GM19455 (cell line): Measurements from ENCODE around the gene YLPM1.

Experiments used
- ATAC-seq: cut with Tn5 transposase; IDR thresholded peaks from one replicate; pipeline ENCODE4 v1.9.1; 2021; ENCODE audit not compliant: unreplicated experiment

The YLPM1 gene

DNA sequence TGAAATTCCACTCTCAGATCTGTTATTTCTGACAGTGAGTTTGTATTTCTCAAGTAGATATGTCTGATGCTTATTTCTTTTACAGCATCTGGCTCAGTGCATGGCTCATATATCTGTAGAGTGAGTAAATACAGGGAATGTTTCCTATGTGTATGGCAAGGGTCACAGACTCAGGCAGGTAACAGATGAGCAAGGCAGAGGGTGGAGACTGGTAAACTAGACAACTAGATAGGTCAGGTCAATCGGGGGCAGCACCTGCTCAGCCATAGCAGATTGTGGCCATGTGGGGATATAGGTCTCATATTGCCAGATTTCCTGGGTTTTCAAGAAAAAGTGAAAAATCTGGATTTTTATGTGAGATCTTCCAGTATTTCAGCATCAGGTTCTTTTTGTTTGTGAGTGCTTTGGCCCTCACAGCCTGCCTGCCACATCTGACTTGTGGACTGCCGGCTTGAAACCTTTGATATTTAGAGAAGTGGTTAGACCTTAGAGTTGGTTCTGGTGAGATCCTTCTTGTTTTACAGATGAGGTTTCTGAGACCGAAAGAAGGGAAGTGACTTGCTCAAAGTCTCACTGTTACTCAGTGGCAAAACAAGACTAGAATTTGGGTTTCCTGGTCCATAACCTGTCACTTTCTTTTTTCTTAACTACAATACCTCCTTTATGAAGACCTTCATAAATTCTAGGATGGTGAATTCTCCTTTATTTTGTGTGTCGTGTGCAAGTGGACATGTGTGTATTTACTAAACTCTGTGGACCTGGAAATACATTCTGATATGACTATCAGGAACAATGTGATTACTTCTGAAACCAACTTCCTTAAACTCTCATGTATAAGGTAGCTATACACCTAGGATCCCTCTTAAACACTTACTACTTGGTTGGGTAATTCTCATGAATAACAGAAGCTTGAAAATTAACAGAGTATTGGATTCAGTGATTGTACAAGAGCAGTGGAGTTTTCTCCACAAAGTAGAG, 78.4 kb downstream of the YLPM1 start:
- ATAC-seq = no peak

DNA sequence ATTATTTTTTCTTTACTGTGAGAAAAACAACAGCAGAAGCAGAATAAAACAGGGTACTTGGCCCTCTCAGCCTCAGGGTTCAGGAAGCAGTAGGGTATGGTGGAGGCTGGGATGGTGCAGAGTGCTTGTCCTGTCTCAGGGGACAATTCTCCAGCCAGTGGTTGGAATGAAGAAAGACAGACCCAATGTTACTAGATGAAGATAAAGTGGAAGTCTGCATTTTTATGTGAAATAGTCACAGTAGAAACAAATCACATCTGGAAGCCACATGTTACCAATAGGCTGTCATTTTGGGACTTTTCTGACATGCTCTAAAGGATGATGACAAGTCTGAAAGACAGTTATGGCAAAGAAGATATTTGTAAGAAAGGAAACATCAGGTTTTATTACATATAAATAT, 80.5 kb downstream of the YLPM1 start:
- no peak for ATAC-seq

DNA sequence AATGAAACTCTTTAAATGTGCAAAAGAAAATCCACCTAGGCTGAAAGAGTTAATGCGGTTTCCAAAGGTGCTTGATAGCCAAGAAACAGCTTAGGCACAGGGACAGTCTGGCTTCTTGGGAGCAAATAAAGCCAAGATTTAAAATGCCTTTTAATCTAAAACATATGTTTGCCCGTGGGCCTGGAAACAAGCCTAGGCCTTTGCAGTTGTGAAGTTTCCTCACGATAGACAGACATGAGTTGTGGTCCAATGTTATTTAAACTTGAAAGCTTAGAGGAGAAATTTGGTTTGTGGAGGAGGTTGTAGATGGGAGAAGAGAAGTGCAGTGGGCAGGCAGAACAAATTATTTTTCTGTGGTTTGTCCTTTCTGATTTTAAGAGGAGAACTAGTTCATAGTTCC, 83.1 kb downstream of the YLPM1 start:
- ATAC-seq = no peak

DNA sequence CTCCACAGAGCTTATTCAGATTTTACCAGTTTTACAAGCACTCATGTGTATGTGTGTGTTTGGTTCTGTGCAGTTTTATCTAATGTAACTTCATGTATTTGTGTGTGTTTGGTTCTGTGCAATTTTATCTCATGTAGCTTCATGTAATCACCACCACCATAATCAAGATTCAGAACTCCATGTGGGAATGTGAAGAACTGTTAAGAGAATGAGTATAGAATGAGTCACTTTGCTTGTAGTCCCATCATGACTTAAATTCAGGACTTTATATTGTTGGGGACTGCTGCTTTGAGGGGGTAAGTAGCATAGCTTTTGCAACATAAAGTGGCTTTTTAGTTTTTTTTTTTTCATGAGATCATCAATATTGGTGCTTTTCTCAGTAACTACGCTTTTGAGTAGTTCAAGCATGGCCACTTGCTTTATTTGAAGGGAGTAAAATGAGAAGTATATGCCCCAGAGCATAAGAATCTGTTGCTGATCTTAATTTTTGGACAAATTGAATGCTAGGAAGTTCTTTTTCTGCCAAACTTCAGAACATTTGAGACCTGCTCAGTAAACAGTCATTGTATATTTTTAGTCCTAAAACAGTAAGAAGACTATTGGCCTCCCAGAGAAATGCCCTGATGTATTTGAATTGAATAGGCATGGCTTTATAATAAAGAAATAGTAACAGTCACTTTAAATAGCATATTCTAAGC, 84.0 kb downstream of the YLPM1 start:
- ATAC-seq = no peak

DNA sequence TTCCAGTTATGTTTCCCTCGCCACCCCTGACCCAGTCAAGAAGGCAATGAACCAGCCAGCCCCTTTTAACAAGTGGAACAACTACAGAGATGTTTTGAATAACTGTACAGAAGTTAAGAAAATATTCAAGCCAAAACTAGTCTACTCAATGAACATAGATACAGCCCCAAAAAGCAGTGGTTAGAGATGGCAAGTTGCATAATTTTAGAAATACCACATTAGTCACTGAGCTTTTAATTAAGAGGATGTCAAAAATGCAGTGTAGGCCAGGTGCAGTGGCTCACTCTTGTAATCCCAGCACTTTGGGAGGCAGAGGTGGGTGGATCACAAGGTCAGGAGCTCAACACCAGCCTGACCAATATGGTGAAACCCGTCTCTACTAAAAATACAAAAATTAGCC, 85.7 kb downstream of the YLPM1 start:
- no peak for ATAC-seq

DNA sequence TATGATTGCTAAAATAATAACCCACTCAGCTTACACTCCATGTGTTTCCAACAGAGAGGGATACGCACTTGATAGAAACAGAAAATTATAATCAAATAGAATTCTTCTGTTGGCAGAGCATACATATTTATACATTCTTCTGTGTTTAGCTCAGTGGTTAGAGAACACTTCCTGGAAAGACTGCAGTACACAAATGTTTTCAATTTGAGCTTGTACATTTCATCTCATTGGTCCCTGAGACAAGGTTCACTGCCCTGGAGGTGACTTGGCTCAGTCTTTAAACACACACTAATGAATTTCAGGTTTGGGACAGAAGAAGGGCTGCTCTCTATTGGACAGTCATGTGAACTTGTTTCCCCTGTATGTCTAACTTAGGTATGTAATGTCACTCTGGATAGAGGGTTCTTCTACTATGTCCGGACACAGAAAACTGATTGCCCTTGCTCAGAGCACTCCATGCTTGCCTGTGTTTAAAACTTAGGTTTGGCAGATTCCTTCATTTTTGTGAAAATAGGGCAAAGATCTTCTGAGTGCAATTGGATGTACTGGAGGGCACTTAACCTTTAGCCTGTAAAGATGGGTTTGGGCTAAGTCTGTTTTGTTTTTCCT, 89.9 kb downstream of the YLPM1 start:
- ATAC-seq = no peak

DNA sequence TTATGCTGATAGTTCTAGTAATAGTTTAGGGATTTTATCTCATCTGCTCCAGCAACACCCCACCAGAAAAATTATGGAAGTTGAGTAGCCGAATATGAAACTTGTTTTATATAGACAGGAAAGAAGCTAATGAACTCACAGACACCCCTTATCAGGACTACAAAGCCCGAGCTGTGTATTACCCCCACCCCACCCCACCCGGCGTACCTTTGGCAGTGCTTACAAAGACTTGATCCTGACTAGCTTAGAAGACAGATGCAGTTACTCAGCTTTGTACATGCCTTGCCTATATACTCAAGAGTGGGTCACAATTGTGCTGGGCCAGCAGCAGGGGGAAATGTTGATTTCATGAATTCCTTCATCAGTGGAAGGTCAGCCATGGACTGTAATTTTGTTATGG, 90.5 kb downstream of the YLPM1 start:
- ATAC-seq = no peak

DNA sequence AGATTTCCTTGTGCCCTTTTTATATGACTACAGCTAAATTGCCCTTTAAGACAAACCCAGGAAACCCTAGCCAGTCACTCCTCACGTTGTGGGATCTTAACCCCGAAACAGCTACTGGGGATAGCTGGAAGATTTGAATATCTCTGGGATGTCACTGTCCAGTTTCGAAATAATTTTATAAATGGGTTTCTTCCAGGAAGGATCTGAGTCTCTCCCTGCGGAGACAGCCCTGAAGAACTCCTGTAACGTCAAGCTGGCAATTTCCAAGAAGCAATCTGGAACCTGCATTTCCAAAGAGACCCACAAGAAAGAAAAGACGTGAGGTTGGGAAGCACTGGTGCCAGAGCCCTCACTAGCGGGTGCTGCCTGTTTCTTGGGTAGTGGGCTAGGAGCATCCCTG, 91.9 kb downstream of the YLPM1 start:
- ATAC-seq = no peak

DNA sequence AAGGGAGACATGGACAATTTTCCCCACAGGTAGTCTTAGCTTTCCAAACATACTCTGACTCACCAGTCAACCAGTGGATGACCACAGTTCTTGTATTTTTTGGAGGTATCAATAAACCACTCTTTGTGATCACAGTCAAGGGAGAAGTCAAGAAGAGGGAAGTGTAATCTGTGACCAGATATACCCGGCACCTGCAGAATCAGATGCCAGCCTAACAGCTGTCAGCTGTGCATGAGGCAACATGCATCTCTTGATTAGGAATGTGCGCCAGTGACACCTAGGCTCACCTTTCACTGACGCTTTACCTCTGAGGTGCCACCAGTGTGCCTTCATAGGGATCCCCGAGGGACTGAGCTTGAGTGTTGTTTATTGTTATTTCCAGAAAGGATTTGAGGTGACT, 92.8 kb downstream of the YLPM1 start:
- ATAC-seq = no peak

DNA sequence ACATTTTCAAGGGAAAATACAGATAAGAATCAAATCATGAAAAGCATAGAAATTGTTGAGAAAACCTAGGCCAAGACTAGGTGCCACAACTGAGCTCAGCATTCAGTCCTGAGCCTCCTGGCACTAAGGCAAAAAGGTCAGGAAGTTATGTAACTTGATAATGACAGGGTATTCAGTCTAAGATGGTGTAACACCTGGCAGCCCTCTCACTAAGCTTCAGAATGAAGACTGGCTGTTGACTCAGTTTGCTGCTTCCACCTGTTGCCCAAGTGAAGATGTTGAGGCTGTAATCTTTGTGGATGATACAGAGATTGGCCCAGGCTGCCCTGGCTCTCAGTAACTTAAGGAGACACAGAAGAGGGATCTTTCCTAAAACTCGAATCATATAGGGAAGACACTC, 93.2 kb downstream of the YLPM1 start:
- ATAC-seq = no peak

DNA sequence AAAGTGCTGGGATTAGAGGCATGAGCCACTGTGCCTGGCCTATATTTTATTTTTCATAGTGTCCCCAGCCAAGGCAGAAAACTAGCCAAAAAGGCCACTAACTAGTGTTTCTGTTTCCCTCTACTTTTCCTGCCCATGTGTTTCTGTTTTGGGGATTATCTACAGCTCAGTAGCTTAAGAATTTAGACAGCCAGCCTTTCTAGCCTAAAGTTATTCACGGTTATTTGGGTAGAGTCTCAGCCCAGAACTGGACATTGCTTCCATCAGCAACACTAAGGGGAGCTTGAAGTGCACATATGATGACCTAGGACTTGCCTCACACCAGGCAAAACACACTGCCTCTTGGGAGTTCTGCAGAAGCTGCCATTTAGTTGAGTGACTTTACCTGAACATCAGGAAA, 94.9 kb downstream of the YLPM1 start:
- no peak for ATAC-seq

DNA sequence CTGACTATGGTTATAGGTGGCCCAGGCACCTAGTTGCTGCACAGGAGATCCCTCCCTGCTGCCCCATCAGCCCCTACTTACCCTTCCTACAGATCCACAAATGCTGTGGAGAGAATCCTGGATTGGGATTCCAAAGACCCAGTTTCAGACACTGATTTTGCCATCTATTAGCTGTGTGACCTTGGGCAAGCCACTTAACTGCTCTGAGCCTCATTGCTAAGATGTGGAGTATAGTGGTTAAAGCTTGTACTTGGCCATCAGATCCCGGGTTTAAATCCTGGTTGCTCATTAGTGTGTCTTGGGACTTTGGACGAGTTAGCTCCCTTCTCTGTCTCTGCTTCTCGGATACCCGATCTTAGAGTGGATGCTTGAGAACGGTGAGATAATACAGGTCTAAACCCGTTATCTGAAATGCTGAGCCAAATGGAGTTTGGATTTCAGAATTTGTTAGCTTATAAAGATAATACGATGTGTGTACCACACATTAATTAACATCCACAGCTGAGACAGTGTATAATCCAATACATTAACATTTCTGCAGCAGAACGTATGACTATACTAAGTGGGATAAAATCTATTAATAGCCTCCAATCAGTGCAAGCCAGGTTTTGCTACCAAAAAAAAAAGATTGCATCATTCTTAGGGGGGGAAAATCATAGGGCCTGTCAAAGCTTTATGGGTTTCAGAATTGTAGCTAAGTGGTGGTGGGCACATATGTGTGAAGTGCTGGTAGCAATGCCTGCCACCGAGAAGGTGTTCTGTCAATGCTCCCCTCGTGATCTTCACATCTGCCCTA, 96.8 kb downstream of the YLPM1 start:
- ATAC-seq = no peak

DNA sequence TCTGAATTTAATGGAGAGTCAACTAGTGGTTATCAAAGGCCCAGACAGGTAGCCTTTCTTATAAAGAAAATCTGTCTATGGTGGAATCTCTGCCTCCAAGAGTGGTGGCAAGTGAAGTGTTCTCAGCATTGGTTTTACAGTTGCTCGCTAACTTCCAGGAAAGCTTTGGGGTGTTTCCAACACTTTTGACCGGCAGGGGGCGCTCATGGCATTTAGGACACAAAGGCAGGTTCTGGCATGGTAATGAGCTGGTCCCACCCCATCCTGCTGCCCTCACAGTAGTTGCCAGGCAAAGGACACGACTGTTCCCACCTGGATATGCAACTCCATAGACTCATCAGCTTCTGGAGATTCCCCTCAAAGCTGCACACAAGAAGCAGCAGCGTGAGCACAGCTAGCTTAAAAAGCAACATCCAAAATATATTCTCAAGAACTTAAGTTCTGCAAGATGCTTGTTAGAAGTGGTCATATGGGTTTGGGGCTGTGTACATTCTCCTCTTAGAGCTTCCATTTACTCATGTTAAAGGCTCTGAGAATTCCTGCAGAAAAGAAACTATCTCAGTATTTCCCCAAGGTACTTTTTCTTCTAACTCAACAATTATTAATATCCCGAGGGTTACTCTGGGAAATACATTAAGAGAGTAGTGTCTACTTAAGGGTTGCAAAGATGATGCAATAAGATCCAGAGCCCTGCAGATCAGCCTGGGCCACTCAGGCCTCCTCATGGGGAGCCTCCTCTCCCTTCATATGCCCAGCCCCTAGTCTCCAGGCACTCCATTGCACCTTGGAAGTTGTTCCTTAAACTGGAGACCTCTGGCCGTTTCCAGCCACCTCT, 98.0 kb downstream of the YLPM1 start:
- no peak for ATAC-seq

DNA sequence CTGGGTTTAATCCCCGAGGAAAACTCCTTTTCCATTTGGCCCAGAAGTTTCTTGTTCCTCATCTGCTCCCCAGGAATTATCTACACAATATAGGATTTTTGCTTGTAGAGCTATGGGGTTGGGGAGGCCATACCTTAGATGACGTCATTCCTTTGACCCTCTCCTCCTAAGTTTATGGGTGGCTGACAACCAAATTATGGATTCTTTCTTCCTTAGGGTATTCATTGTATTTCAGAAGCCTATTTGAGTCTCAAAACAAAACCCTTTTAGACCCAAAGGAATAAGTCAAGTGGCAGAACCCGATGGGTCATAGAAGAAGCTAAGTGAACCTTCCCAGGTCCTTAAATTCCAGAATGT, 98.6 kb downstream of the YLPM1 start:
- no peak for ATAC-seq

DNA sequence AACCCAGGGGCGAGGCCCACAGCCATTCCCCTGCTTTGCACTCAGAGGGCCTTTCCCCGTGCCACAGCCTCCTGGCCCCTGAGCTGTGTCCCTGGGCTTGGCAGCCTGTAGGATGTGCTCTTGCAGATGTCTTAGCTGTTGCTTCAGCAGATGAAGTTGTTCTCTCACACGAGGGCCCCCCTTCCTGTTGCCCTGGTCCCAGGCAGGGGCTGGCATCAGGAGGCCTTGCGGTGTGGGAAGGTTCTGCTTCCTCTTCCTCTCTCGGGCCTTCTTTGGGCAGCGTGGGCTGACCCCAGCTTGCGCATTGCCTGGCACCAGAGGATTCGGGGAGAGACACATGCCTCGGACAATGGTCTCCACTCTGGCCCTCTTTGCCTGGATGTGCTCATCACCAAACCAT, 100.2 kb downstream of the YLPM1 start:
- no peak for ATAC-seq

DNA sequence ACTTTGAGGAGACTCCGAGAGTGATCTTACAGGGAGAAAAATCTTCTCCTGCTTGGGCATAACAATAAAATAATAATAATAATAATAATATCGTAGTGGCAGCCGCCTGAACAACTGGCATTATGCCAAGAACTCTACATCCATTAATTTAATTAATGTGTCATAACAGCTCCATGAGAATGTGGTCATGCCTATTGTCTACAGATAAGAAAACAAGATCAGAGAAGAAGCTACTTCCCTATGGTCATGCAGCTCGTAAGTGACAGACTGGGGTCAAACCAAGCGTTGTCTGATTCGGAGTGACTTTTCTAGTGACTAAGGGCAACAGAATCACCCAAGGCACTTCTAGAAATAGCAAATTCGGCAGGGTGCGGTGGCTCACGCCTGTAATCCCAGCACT, 101.1 kb downstream of the YLPM1 start:
- ATAC-seq = no peak

DNA sequence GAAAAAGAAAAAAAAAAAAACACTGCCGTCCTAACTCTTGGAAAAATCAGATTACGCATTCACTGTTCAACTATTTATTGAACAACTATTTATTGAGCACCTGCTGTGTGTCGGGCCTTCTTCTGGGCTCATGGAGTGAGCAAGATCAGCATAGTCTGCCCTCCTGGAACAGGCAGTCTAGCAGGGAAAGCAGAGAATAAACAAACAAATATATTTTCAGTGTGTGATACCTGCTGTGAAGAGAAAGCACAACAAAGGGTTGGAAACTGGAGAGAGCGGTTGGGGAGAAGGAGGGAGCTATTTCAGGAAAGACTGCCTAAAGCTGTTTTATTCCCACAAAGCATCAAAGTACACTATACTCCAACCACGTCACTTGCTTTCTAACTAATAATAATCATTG, 102.0 kb downstream of the YLPM1 start:
- ATAC-seq = no peak

DNA sequence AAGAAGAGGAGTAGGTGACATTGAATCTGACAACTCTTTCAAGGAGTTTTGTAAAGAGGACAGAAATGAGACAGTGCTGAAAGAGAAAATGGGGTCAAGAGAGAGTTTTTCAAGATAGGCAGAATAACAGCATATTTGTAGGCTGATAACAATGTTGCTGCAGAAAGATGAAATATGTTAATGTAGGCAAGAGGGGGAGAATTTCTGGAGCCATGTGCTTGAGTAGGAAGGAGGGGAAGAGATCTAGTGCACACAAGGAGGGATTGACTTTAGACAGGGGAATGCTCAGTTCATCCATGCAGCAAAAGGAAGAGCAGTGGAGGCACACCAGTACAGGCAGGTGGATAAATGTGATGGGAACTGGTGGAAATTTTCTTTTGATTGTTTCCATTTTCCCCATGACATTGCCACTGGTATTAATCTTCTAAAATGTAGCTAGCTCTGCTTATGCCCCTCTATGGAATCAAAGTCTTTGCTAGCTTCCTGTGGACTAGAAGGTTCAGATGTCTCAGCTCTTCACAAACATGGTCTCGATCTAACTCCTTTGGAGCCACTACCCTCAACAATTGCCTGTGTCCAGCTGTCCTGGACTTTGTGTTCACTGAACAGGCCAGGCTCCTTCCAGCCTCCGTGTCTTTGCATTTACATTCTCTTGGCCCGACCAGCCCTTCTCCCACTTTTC, 103.7 kb downstream of the YLPM1 start:
- no peak for ATAC-seq

DNA sequence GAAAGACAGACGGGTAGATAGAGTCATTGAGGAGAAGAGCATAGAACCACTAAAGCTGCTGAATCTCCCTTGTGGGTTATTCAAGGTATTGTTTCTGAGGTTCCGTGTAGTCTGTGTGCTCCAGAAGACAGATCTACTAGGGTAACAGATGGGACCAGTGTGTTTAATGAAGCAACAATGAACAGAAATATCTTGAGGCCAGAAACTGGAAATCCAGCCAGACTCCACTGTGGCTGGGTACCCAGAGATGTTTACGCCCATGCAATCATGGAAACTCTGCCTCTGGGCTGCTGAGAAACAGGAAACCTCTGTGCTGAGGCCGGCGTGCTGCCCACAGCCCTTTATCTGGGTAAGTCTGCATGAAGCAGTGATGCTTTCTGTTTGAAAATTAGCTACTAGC, 104.6 kb downstream of the YLPM1 start:
- ATAC-seq = no peak

DNA sequence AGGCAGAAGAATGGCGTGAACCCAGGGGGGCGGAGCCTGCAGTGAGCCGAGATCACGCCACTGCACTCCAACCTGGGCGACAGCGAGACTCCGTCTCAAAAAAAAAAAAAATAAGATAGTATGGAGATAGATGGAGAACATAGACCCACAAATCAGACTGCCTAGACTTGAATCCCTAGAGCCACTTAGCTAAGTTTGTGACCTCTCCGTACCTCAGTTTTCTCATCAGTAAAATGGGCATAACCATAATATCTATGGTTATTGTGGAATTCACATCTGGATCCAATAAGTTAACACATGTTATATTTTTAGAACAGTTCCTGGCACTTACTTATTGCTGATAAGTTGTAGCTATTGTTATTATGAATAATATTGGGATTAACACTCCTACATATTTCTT, 105.6 kb downstream of the YLPM1 start:
- ATAC-seq = no peak
